ENCODE data around the gene CCDC57. TPM values are rescaled to one million over a fixed set of nuclear protein-coding genes. Genes with fewer than 3 reads are reported as not detected.

CCDC57 gene
- total RNA-seq, 2 experiments from 2014 or later: 56.6 to 64.2 TPM

GRCh38 chr17:82242698-82242976 lies 30.0 kb upstream of the CCDC57 start:
- ATAC-seq (no peak), DNase-seq (no peak)
- POLR2A ChIA-PET: interaction anchor here (0.7 to 1.7 kb wide), 9 partner anchors 10 to 95 kb away, joined by 3 to 6 read pairs (median 3); no protein-coding TSS in a partner anchor
- CTCF ChIA-PET: interaction anchor here (0.9 to 3.5 kb wide), 6 partner anchors 8 to 79 kb away, joined by 3 to 15 read pairs (median 4); partner anchors contain the start of gene CD7
- Mint-ChIP-seq H3K4me1 (ENCODE audit: low read depth) (peaks cover 55% of the 10 kb centered on the region), H3K4me3 (no peak overlapping the region), H3K27me3 (no peaks in the 10 kb centered on the region), H3K36me3 (ENCODE audit: low read depth) (peaks cover 45% of the 10 kb centered on the region), H3K9me3 (no peaks in the 10 kb centered on the region), H3K27ac (peak overlapping the region; percentile 18)
- no peak for TF ChIP-seq CTCF (IDR thresholded peaks at IDR 0.05)
- intact Hi-C loops (cut with micrococcal nuclease): loop anchor here (5.0 kb wide), 1 partner anchor 80 kb away; no protein-coding TSS in a partner anchor

- DNase-seq: no peak
- Mint-ChIP-seq H3K27me3 (no peaks in the 10 kb centered on the region), H3K4me1 (ENCODE audit: low read depth) (peaks cover 58% of the 10 kb centered on the region), H3K36me3 (ENCODE audit: low read depth) (peaks cover 46% of the 10 kb centered on the region), H3K27ac (peak overlapping the region; percentile 77), H3K4me3 (no peak overlapping the region), H3K9me3 (no peaks in the 10 kb centered on the region)
- ATAC-seq: peak; percentile 12
- POLR2A ChIA-PET: interaction anchor here (0.7 to 1.9 kb wide), 12 partner anchors 8 to 207 kb away, joined by 3 to 6 read pairs (median 3); no protein-coding TSS in a partner anchor
- CTCF ChIA-PET: interaction anchor here (0.9 to 3.5 kb wide), 5 partner anchors 9 to 79 kb away, joined by 3 to 15 read pairs (median 3); partner anchors contain the start of gene CD7
- intact Hi-C loops (cut with micrococcal nuclease): loop anchor here (5.0 kb wide), 1 partner anchor 80 kb away; no protein-coding TSS in a partner anchor
- TF ChIP-seq CTCF (IDR thresholded peaks at IDR 0.05): no peak
Observed at GRCh38 chr17:82241926-82242697, 29.5 kb upstream of the CCDC57 start.

- DNase-seq (peak; percentile 75), ATAC-seq (peak; percentile 43)
- Mint-ChIP-seq H3K27me3 (no peaks in the 10 kb centered on the region), H3K36me3 (ENCODE audit: low read depth) (peaks cover 42% of the 10 kb centered on the region), H3K4me1 (ENCODE audit: low read depth) (peaks cover 56% of the 10 kb centered on the region), H3K9me3 (no peaks in the 10 kb centered on the region), H3K27ac (peak overlapping the region; percentile 77), H3K4me3 (no peak overlapping the region)
- ChIA-PET CTCF (interaction anchor here (0.9 to 3.5 kb wide), 4 partner anchors 9 to 80 kb away, joined by 3 to 15 read pairs (median 3); partner anchors contain the start of gene CD7), POLR2A (interaction anchor here (0.8 to 1.9 kb wide), 11 partner anchors 9 to 208 kb away, joined by 3 to 6 read pairs (median 3); partner anchors contain the start of gene SLC16A3)
- no peak for TF ChIP-seq CTCF (IDR thresholded peaks at IDR 0.05)
- intact Hi-C loops (cut with micrococcal nuclease): loop anchor here (5.0 kb wide), 1 partner anchor 81 kb away; no protein-coding TSS in a partner anchor
Observed at GRCh38 chr17:82241183-82241925, 28.7 kb upstream of the CCDC57 start.

- peaks cover 43% of the 10 kb centered on the region for H3K36me3 Mint-ChIP-seq (ENCODE audit: low read depth)
- H3K9me3 Mint-ChIP-seq: no peaks in the 10 kb centered on the region
- H3K27me3 Mint-ChIP-seq: no peaks in the 10 kb centered on the region
- peak overlapping the region; percentile 69 for H3K27ac Mint-ChIP-seq
- no peak for TF ChIP-seq CTCF (IDR thresholded peaks at IDR 0.05)
- DNase-seq: no peak
- H3K4me1 Mint-ChIP-seq (ENCODE audit: low read depth): peaks cover 57% of the 10 kb centered on the region
- H3K4me3 Mint-ChIP-seq: no peak overlapping the region
- intact Hi-C loops (cut with micrococcal nuclease): loop anchor here (5.0 kb wide), 1 partner anchor 82 kb away; no protein-coding TSS in a partner anchor
- ATAC-seq: no peak
- ChIA-PET CTCF (interaction anchor here (0.5 to 3.5 kb wide), 5 partner anchors 35 to 81 kb away, joined by 3 to 15 read pairs (median 3); no protein-coding TSS in a partner anchor), POLR2A (interaction anchor here (0.8 to 1.9 kb wide), 7 partner anchors 10 to 209 kb away, joined by 3 to 6 read pairs (median 4); partner anchors contain the start of gene SLC16A3)
Observed at GRCh38 chr17:82240506-82241182, 28.0 kb upstream of the CCDC57 start.

Measured in activated CD8-positive, alpha-beta T cell treated with anti-CD3 and anti-CD28 coated beads for 36 hours (primary cell).